Sigmoid colon (tissue), 4 donors: ENCODE measurements around the gene ABCC4.

Experiments used
- POLR2A ChIP-seq, 2 donors: fragments of 450-650 bp; IDR thresholded peaks; one replicate each; pipeline ENCODE4 v1.6.1; 2016; ENCODE audit warnings: antibody characterized with exemption in 2 of 2, mild to moderate bottlenecking in 2 of 2, moderate library complexity in 2 of 2
- POLR2AphosphoS5 ChIP-seq, 4 donors: sonication (generic); formaldehyde crosslinking; IDR thresholded peaks; one replicate each; pipeline ENCODE4 v1.6.1; 2017; ENCODE audit warnings: antibody characterized with exemption in 4 of 4
- TF ChIP-seq, protein P1 (sequence below), 4 experiments: fragments of 450-650 bp in 3 of 4; fragments of 200-600 bp in 1 of 4; IDR thresholded peaks; one replicate each; pipeline ENCODE4 v1.5.1; 2016 to 2019; ENCODE audit warnings: antibody characterized with exemption in 4 of 4, mild to moderate bottlenecking in 3 of 4, moderate library complexity in 2 of 4

DNA sequence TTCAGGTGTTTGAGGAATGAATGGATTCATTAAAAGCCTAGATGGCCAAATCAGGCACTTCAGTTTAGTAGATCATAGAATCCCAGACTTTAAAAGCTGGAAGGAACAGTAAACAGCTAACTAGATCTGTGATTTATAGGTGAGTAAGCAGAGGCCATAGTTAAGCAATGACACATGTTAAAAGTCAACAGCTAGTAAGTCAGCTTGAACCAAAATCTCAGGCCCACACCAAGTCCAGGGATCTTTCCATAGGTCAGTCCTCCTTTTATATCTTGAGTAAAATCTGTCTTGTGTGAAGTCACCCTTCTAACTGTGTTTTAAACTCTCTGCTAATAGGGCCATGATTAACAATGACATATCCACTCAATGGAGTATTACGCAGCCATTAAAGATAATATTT, 313.4 kb downstream of the ABCC4 start:
- TF ChIP-seq, protein P1, sequence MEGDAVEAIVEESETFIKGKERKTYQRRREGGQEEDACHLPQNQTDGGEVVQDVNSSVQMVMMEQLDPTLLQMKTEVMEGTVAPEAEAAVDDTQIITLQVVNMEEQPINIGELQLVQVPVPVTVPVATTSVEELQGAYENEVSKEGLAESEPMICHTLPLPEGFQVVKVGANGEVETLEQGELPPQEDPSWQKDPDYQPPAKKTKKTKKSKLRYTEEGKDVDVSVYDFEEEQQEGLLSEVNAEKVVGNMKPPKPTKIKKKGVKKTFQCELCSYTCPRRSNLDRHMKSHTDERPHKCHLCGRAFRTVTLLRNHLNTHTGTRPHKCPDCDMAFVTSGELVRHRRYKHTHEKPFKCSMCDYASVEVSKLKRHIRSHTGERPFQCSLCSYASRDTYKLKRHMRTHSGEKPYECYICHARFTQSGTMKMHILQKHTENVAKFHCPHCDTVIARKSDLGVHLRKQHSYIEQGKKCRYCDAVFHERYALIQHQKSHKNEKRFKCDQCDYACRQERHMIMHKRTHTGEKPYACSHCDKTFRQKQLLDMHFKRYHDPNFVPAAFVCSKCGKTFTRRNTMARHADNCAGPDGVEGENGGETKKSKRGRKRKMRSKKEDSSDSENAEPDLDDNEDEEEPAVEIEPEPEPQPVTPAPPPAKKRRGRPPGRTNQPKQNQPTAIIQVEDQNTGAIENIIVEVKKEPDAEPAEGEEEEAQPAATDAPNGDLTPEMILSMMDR (IDR thresholded peaks at IDR 0.05): no peak
- TF ChIP-seq POLR2A (IDR thresholded peaks at IDR 0.05): no peak
- no peak for TF ChIP-seq POLR2AphosphoS5 (IDR thresholded peaks at IDR 0.05)
